Measurements from ENCODE around the gene SELENOO.

GRCh38 chr22:50204571-50204970 lies 3.8 kb downstream of the SELENOO start:
- no peak for TF ChIP-seq CTCF (IDR thresholded peaks at IDR 0.05)
- TF ChIP-seq POLR2A (IDR thresholded peaks at IDR 0.05), result no peak

All from thyroid gland (tissue), 4 donors.